Measurements from ENCODE around the gene SLC12A8. TPM values are rescaled to one million over a fixed set of nuclear protein-coding genes. Genes with fewer than 3 reads are reported as not detected.
"Not testable (repeated sequence)": the region's sequence is repeated elsewhere in the genome, so short reads cannot be mapped to it uniquely, and the experiment has no call there.

Gene SLC12A8
- total RNA-seq, 1 experiment from 2014 or later, result 122 TPM

DNA sequence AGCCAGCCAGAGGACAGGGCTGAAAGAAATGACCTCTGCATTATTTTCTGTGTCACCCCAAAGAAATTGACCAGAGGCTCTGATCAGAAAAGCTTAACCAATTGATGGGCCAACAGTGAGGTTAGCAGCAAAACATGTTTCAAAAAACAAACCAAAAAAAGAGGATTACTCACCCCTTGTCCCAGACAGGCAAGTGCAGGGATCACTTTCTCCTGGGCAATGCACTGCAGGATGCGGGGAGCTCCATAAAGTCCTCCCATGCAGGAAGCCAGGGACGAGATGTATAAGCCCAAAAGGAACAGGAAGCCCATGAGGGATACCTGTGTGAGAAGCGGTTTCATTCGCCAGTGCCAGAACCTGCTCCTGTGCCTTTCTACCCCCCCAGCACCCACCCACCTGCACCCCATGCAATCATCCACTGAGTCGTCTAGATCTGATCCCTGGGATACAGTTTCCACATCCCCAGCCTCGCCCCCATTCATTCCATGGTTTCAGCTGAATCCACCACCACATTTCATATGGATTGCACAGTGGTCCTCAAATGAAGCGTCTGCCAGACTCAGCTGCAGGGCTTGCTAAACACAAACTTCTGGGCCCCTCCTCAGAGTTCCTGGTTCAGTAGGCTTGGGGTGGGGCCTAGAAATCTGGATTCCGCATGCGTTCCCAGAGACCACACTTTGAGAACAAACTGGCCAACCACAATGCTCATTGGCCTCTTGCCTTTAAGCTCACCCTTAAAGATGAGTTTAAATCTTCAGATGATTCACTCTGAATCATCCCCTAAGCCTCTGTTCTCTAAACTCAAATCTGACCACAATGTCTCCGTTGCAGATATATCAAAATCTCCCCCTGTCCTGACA, 102.3 kb downstream of the SLC12A8 start:
- DNase-seq (ENCODE audit: low spot score), result peak; percentile 88

DNA sequence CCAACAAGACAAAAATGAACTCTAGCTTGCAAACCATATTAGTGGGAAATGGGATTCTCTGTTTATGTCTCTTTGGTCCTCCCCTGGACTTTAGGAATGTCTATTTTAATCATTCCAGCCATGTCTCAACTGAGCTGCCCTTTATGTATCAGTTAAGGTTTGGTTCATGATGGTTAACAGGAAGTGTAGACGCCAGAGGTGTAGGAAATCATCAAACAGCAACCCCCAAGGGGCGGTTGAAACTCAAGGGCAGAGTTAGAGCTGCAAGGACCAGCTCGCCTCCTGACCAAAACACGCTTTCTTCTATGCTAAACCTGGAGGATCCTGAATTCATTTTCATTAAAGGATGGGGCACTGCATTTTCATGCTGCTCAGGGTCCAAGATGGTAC, 103.0 kb downstream of the SLC12A8 start:
- DNase-seq (ENCODE audit: low spot score), result no peak

DNA sequence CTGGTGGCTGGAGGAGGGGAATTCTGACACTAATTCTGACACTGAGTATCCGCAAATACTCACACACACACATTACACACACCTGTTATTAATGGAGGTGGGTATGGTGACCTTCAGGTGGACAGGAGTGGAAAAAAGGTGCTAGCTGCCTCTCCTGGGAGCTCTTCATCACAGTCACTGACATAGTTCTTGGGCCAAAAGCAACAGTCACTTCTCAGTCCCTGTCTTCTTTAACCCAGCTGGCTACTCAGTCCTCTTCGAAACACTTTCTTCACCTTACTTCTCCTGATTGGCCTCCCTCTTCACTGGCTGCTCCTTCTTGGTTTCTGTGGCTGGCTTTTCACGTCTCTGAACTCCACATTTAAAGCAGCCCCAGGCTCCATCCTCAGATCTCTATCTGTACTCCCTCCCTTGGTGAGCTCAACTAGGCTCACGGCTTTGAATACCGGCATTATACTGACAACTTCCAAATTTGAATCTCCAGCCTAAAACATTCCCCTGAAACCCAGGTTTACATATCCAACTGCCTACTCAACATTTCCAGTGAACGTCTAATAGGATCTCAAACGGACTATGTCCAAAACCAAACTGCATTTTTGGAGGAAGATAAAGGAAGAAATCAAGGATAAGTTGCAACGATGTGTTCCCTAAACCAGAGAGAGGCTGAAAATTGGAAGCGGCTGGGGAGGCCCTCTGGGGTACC, 103.6 kb downstream of the SLC12A8 start:
- DNase-seq (ENCODE audit: low spot score), result no peak

DNA sequence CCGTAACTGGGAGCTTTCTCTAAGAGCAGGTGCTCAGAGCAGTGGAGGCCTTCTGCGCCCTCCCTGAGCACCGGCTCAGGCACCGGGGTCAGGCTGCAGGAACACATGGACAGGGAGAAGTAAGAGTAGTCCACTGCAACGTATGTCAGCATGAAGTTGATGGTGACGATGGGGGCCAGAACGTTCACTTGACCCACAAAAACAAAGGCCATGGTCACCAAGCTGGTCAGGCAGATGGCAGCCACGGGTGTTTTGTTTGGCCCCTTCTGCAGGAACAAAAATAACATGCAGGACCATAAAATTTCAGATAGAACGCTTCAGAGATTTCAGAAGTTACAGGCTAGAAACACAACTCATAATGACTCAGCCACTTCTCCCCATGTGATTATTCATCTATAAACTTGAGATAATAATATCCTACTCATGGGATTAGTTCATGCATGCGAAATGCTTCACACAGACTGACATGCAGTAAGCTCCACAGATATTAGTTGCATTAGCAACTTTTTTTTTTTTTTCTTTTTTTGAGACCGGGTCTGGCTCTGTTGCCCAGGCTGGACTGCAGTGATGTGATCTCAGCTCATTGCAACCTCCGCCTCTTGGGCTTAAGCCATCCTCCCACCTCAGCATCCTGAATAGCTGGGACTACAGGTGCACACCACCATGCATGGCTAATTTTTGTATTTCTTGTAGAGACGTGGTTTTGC, 104.5 kb downstream of the SLC12A8 start:
- peak; percentile 79 for DNase-seq (ENCODE audit: low spot score)

DNA sequence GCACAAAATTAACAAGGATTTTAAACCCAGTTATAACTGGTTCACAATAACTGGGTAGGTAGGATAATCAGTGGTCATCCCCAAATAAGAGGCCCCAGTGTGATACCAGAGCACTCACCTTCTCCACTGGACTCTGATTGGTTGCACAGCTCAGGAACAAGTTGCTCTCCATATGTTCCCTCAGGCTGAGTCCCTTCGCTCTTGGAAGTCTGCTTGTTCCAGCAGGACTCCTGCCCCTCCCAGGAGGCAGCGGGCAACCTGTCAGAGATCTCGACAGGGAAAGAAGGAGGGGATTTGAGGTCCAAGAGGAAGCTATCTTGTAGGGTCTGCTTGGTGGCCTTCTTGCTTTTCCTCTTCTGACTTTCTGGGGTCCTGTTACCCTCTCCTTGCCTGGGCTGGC, 105.2 kb downstream of the SLC12A8 start:
- no peak for DNase-seq (ENCODE audit: low spot score)

DNA sequence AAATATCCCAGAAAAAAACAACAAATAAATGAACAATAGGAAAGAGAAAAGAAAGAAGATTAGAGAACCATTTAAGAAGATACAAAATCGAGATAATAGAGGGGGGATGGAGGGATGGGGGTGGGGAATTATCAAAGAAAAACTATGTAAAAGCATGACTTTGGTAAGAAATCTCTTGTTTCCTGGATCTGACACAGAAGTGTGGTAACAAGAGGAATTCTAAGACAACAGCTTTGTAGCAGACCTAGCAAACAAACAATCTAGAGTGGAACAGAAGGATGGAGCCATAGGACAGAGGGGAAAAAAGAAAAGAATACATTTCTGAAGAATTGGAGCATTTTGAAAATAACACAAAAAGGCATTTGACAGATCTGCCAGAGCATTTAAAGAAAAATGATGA, 107.4 kb downstream of the SLC12A8 start:
- no peak for DNase-seq (ENCODE audit: low spot score)

DNA sequence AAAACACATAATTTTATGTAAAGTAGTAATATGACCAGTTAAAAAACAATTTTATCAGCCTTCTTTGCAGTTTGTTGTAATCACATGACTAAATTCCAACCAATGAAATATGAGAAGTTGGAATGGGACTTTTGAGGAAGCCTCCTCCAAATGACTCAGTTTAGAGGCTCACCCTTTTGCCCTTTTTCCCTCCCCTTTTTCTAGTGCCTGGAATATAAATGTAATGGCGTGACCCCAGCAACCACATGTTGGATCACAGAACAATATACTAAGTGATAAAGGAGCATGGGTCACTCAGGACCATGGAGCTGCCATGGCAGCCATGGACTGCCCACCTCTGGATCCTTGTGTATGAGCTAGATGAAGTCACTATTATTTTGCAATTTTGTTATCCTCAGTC, 107.9 kb downstream of the SLC12A8 start:
- DNase-seq (ENCODE audit: low spot score), result no peak

DNA sequence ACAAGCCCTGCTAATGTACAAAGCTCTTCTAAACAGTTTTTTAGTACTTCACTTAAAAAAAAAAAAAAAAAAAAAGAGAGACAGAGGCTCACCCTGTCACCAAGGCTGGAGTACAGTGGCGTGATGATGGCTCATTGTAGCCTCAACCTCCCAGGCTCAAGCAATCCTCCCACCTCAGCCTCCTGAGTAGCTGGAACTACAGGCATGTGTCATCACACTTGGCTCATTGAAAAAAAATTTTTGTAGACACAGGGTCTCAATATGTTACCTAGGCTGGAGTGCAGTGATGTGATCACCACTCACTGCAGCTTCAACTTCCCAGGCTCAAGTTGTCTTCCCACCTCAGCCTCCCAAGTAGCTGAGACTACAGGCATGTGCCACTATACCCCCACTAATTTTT, 109.1 kb downstream of the SLC12A8 start:
- DNase-seq (ENCODE audit: low spot score), result no peak

DNA sequence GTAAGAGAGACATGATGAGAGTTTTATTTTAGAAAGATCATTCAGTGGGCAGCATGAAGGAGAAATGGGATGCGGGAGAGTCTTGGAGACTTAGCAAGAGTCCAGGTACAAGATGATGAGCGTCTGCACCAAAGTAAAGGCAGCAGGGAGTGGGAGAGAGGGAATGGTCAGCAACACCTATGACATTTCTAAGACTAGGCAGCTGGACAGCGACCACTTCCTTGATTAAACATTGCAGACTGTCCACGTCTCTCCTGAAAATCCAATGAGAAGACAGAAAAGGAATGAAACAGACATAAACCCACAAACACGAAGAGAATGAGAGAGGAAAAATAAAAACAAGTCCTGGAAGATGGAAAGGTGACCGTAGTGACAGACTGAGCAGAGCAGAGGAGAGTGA, 110.1 kb downstream of the SLC12A8 start:
- DNase-seq (ENCODE audit: low spot score), result no peak

DNA sequence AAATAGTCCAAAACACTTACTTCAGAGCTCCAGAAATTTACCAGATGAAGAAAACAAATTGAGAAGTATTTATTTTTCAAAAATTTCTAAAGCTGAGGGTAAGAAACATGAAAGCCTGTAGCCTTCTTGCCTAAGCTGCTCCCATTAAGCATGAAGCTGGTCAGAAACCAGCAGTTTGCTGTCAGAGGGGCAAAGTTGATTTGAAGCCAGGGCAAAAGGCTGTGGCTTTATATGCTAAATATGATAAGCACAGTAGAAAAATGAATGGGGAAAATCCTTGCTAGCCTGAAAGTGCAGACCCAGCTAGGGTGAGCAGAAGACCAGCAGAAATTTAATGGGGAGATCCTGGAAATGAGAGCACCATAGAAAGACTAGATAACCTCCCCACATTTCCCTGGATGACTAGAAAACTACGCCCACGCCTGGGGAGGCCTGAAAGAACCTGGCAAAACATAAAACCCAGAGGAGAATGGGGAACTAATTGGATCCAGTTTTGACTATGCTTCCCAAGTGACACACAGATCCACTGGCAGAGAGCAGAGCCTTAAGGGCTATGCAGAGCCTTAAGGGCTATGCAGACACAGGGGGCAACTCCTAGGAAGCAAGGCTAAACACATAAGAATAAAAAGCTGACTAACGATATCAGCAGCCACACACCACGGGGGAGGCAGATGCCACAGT, 113.8 kb downstream of the SLC12A8 start:
- DNase-seq (ENCODE audit: low spot score), result no peak

DNA sequence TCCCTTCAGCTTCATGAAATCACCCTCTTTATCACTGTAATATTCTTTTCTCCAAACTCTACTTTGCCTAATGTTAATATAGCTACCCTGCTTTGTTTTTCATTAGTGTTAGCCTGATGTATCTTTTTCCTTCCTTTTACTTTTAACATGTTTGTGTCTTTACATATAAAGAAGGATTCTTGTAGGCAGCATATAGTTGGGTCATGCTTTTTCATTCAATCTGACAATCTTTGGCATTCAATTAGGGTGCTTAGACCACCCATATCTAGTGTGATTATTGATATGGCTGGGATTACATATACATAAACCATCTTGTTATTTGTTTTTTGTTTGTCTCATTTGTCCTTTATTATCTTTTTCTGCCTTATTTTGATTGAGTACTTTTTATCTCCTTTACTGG, 121.9 kb downstream of the SLC12A8 start:
- no peak for DNase-seq (ENCODE audit: low spot score)

DNA sequence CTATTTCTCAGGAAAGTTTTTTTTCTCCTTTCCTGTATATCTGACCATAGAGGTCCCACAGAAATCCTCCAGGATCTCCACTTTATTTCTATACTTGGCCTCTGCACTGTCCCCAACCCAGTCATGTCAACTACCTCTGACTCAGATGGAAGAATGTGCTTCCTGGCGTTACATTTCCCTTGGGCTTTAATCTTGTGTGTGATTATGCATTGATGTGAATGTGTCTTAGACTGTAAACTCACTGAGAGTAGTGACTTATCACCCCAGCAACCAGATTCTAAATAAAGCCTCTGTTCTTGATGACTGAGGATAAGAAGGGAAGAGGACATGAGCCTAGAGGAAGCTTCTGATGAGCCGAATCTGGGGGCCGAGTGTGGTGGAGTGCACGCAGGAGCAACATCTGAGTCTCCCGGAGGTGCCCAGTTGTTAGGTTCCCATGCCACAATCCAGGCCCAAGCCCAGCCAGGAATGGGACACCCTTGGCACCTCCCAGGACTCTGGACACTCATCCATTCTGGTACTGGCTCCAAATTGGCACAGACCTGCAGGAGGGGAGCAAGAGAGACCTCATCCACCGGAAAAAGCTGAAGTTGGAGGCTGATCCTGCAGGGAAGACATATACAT, 124.7 kb downstream of the SLC12A8 start:
- DNase-seq (ENCODE audit: low spot score), result no peak

DNA sequence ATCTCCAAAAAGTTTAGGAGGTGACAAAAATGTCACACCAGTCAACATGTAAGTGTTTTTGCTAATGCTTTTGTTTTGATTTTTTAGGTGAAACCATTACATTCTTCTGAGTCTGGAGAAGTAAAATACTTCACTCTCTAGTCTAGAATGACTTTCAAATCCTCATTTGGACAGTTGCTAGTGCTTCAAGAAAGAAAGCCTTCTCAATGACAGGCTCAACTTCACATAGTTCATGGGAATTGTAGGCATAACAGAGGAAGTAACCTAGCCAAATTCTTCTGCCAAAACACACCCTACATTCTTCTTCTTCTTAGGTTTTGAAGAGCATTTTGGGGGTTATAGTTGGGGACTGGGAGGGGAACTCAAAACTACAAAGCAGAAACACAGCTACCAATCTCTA, 127.4 kb downstream of the SLC12A8 start:
- DNase-seq (ENCODE audit: low spot score), result no peak

DNA sequence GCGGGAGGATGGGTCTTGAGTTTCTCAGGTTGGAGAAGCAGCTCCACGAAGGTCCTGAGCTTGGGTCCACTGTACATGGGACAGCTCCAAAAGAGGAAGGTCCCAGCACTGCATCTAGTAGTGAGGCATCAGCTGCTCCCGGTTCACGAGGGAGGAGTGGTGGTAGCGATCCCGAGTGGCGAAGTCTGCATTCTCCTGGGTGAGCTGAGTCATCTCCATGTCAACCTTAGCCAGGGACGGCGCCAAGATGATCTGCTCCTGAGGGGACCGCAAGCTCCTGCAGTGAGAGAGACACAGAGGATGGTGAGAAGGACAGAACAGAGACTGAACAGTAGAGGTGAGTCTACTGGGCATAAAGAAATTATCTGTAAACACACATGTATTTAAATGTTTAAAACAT, 128.8 kb downstream of the SLC12A8 start:
- DNase-seq (ENCODE audit: low spot score), result peak; percentile 38

DNA sequence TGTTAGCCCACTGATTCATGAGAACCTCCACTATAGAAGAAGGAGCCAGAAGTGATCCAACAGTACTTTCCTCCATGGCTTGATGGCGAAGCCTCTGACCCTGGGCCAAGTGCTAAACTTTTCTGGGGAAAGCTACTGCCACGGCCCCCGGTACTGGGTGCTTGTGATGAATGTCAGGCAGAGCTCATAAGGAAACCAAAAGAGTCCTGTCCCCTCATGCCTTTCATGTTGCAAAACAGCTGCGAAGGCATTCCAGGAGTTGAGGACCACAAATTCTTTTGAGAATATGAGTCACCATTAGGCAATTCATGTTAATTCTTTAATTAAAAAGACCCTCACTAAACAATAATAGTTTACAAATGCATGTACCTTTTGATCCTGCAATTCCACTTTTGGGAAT, 130.2 kb downstream of the SLC12A8 start:
- not testable (repeated sequence) for DNase-seq (ENCODE audit: low spot score)

DNA sequence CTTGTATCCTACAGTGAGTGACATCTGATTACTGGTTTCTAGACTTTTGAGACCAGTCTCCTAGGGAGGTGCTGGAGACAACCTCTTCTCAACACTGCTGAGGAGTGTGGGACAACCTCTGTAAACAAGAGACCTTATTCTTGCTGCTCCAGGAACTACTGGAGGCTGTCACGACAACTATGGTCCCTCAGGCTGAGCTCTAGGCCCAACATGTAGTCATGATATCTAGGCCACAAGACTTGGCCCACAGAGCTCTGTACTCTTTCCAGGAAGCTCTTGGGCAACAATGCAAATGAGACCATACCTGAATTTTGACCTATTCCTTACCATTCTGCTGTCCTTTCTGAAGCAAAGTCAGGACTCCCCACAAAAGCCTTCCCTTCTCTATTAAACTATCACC, 132.5 kb downstream of the SLC12A8 start:
- DNase-seq (ENCODE audit: low spot score), result no peak

DNA sequence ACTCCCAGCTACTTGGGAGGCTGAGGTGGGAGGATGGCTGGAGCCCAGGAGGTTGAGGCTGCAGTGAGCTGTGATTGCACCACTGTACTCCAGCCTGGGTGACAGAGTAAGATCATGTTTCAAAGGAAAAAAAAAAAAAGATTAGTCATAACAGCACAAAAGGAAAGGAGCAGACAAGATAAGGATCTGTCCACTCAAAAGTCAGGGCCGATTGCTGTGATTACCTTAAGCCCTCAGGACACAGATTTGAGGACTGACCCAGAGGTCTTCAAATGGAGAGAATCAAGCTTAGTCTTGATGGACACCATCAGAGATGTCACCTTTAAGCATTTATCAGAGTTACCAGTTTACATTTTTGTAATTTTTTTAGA, 132.9 kb downstream of the SLC12A8 start:
- DNase-seq (ENCODE audit: low spot score), result no peak

DNA sequence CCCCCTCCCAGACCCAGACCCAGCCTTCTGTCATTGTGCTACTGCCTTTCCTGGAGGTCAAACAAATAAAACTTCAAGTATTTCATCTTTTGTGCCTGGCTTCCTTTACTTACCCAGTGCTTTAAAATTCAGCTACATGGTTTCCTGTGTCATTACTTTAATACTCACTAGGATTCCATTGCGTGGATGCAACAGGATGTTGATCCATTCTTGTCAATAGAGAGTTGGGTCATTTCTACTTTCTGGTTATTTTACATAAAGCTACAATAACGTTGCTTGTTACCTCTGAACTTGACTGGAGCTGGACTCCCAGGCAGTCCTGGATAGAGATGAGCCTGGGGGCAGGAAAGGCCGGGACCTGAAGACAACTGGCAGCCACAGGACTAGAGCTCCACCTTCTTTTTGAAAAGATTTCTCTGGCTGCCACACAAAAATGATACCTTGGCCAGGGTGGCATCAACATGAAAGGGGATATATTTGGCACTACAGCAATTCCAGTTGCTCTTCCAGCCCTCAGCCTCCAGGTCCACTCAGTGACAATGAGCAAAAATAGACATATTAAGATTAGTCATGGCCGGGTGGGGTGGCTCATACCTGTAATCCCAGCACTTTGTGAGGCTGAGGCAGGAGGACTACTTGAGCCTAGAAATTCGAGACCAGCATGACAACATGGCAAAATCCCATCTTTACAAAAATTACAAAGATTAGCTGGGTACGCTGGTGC, 133.4 kb downstream of the SLC12A8 start:
- no peak for DNase-seq (ENCODE audit: low spot score)

DNA sequence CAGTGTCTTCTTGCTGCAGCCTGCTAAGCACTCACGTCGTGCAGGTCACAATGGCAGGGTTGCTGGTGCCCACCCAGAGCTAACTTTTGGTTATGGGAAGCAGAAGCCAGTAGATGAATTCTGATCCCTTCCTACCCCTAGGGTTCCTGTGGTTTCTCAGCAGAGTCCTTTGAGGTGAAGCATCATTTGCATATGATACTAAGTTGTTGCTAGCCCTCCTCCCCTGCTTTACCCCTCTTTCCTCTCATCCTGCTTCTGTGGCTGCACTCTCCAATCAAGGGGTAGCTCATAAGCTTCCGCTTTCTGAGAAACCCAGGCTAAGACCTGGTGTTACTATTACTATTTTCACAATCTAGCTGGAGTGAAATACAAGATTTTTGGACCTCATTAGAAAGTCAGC, 134.7 kb downstream of the SLC12A8 start:
- no peak for DNase-seq (ENCODE audit: low spot score)

DNA sequence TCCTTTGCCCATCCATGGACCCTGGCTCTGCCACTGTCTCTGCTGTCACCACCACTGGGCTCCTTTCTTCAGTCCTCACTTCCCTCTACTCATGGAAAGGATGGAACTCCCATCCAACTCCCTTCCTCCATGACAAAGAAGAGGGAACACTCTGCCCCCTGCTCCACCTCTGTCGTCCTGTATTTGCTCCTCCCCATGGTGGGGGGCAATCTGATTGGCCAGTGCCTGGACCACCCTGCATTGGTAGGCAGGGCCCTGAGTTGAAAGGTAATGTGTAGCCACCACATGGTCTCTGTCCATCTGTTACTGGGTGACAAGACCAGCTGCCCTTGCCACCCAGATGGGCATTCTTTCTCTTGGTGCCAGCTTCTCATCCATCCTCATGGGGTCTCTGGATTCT, 136.1 kb downstream of the SLC12A8 start:
- no peak for DNase-seq (ENCODE audit: low spot score)

DNA sequence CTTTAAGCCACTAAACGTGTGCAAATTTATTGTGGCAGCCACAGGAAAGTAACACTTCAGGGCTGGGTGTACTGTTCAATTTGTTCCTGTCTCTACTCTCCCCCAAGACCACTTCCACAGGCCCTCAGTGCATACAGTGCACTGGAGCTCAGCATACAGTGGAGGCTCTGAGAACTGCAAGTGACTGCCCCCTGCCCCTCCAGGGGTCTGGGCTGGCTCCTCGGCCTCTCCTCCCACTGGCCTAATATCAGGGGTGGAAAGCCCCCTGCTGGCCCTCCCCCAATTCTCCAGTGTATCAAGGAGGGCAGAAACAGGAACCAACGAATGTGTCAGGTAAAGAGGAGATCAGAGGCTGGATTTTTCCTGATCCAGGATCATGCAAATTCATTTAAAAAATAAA, 136.8 kb downstream of the SLC12A8 start:
- no peak for DNase-seq (ENCODE audit: low spot score)
